Mucosa of gallbladder (tissue), 1 donor: Measurements from ENCODE around the gene PTBP1. TPM values are rescaled to one million over a fixed set of nuclear protein-coding genes. Genes with fewer than 3 reads are reported as not detected.
"Not testable (repeated sequence)": the region's sequence is repeated elsewhere in the genome, so short reads cannot be mapped to it uniquely, and the experiment has no call there.

Experiments
- DNase-seq: peaks from one replicate; pipeline ENCODE4 v3.0.0-alpha.2; 2020; ENCODE audit warnings: low spot score
- total RNA-seq: library from RNA; stranded (reverse); gene quantifications from one replicate; pipeline ENCODE4 v1.2.1, GENCODE V29; 2021
- donor health status: DM: no; HTN: no; CAD: no.

PTBP1 gene
- total RNA-seq, 1 donor from 2014 or later = 270 TPM

- DNase-seq = no peak
These were observed 13.0 kb downstream of the PTBP1 start for GRCh38 chr19:810077-810855.

DNA sequence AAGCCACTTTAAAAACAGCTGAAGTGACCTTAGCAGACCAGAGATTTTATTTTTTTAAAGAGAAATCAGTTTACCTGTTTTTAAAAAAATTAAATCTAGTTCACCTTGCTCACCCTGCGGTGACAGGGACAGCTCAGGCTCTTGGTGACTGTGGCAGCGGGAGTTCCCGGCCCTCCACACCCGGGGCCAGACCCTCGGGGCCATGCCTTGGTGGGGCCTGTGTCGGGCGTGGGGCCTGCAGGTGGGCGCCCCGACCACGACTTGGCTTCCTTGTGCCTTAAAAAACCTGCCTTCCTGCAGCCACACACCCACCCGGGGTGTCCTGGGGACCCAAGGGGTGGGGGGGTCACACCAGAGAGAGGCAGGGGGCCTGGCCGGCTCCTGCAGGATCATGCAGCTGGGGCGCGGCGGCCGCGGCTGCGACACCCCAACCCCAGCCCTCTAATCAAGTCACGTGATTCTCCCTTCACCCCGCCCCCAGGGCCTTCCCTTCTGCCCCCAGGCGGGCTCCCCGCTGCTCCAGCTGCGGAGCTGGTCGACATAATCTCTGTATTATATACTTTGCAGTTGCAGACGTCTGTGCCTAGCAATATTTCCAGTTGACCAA lies 13.7 kb downstream of the PTBP1 start:
- no peak for DNase-seq

DNA sequence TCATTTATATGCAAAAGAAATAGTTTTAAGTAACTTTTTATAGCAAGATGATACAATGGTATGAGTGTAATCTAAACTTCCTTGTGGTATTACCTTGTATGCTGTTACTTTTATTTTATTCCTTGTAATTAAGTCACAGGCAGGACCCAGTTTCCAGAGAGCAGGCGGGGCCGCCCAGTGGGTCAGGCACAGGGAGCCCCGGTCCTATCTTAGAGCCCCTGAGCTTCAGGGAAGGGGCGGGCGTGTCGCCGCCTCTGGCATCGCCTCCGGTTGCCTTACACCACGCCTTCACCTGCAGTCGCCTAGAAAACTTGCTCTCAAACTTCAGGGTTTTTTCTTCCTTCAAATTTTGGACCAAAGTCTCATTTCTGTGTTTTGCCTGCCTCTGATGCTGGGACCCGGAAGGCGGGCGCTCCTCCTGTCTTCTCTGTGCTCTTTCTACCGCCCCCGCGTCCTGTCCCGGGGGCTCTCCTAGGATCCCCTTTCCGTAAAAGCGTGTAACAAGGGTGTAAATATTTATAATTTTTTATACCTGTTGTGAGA lies 14.3 kb downstream of the PTBP1 start:
- DNase-seq = no peak

DNA sequence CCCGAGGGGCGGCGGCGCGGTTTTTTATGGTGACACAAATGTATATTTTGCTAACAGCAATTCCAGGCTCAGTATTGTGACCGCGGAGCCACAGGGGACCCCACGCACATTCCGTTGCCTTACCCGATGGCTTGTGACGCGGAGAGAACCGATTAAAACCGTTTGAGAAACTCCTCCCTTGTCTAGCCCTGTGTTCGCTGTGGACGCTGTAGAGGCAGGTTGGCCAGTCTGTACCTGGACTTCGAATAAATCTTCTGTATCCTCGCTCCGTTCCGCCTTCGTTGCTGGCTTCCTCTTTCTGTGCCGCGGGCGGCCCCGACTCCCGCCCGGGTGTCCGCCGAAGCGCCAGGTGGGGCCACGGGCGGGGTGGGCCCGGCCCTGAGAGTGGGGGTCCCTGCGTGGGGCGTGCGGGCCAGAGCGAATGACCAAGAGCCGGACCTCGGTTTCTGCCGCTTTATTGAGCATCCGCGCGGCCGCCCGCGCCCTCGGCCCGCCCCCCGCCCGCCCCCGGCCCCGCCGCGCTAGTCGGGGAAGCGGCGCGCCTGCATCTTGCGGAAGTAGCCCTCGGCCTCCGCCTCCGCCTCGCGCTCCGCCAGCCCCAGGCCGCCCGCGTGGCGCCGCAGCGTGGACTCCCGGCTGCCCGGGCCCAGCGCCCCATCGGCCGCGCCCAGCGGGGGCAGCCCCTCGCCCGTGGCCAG lies 14.9 kb downstream of the PTBP1 start:
- DNase-seq = no peak

DNA sequence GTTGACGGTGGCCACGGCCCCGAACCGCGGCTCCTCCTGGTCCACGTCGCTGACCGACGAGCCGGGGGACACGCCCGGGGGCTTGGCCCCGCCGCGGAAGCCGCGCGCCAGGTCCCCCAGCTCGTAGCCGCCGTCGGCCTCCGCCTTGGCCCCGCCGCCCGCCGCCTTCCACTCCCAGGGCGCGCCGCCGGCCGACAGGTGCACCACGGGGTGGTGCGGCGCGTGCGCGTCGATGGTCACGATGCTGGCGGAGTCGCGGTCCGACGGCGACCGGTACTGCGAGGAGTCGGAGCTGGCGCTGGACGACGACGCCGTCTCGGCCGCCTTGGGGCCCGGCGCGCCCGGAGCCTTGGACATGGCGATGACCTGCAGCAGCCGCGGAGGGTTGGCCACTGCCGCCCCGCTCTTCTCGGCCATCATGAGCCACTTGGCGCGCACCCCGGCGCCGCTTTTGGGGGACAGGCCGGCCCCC lies 15.5 kb downstream of the PTBP1 start:
- no peak for DNase-seq

DNA sequence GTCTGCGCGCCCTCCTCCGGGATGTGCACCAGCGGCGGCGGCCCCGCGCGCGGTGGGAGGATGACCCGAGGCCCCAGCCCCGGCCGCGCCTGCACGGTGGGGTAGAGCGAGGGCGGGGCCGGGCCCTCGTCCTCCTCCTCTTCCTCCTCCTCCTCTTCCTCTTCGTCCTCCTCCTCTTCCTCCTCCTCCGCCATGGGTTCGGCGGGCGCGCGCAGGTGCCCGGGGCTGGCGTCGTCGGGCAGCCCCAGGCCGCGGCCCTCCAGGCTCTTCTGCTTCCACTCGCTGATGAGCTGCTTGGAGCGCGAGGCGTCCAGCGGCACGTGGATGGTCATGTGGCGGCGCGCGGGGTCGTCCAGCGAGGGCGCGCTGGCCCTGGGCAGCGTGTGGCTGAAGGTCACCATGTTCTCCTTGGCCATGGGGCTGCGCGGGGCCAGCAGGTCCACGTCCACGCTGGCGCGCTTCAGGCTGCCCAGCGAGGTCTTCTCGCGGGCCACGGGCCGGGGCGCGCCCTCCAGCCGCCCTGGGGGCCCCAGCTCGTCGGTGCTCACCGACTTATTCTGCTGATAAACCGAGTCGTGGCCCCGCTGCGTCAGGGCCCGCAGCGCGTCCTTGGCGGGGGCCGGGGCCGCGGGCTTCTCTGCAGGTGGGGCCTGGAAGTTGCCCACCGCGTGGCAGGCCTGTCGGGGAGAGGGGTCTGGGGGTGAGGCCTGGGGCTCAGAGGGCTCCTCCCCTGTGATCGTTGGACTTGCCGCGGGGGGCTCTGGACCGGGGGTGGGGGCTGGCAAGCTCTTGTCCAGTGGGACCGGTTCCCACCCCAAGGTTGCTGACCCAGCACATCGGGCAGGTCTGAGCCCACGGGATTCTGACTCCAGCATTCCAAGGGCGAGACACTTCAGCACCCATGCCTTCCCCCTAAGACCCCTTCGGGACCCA lies 16.2 kb downstream of the PTBP1 start:
- no peak for DNase-seq

- DNase-seq = no peak
These were observed 17.2 kb downstream of the PTBP1 start for GRCh38 chr19:814152-815078.

DNA sequence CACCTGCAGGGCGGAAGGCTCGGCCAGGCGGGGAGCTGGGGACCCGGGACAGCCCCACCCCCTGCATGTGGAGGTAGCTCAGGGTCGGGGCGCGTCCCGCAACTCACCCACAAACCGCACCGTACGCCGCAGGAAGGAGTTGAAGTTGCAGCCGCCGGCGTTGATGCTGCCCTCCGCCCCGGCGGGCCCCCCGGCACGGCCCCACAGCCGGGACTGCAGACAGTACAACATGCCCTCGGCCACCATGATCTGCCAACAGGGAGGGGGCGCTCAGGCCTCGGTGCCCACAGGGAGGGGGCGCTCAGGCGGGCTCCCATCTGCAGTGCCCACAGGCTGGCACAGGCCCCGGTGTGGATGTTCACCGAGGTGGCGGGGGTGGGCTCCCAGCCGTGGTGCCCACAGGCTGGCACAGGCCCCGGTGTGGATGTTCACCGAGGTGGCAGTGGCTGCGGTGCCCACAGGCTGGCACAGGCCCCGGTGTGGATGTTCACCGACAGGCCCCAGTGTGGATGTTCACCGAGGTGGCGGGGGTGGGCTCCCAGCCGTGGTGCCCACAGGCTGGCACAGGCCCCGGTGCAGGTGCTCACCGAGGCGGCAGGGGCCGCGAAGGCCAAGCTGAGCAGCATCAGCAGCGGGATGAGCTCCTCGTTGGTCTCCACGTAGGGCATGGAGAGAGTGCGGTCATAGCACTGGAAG lies 18.0 kb downstream of the PTBP1 start:
- DNase-seq = no peak

GRCh38 chr19:815775-816499 lies 18.7 kb downstream of the PTBP1 start:
- no peak for DNase-seq

- DNase-seq = no peak
These were observed 19.2 kb downstream of the PTBP1 start for GRCh38 chr19:816500-816857.

DNA sequence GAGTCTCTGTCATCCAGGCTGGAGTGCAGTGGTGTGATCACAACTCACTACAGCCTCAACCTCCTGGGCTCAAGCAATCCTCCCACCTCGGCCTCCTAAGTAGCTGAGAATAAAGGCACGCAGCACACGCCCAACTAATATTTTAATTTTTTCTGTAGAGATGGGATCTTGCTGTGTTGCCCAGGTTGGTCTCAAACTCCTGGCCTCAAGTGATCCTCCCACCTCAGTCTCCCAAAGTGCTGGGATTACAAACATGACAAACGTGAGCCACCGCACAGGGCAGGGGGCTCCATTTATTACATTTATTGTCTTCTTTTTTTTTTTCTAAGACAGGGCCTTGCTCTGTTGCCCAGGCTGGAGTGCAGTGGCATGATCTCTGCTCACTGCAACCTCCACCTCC lies 23.0 kb downstream of the PTBP1 start:
- DNase-seq = not testable (repeated sequence)

- DNase-seq = no peak
These were observed 24.1 kb downstream of the PTBP1 start for GRCh38 chr19:821231-821824.

GRCh38 chr19:821825-822503 lies 24.7 kb downstream of the PTBP1 start, which contains the start of gene PLPPR3:
Gene PLPPR3, minus strand, starts transcription at chr19:821955. Its CDS starts 396 bp downstream, at chr19:821559.
- no peak for DNase-seq

- no peak for DNase-seq
These were observed 26.4 kb downstream of the PTBP1 start for GRCh38 chr19:823565-824121.

GRCh38 chr19:824885-825284 lies 27.6 kb downstream of the PTBP1 start:
- DNase-seq = no peak

DNA sequence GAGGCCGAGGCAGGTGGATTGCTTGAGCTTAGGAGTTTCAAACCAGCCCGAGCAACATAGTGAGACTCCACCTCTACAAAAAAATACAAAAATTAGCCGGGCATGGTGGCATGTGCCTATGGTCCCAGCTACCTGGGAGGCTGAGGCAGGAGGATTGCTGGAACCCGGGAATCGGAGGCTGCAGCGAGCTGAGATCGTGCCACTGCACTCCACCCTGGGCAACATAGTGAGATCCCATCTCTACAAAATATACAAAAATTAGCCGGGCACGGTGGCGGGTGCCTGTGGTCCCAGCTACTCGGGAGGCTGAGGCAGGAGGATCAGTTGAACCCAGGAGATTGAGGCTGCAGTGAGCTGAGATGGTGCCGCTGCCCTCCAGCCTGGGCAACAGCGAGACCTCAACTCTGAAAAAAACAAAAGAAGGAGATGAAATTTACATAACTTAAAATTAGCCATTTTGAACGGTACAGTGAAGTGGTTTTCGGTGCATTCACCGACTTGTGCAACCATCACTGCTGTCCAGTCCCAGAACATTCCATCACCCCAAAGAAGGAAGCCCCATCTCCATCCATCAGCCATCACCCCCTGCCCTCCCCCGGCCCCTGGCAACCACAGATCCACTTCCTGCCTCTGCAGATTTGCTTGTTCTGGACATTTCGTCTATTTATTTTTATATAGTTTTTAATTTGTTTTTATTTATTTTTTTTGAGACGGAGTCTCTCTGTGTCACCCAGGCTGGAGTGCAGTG lies 28.8 kb downstream of the PTBP1 start:
- DNase-seq = no peak

DNA sequence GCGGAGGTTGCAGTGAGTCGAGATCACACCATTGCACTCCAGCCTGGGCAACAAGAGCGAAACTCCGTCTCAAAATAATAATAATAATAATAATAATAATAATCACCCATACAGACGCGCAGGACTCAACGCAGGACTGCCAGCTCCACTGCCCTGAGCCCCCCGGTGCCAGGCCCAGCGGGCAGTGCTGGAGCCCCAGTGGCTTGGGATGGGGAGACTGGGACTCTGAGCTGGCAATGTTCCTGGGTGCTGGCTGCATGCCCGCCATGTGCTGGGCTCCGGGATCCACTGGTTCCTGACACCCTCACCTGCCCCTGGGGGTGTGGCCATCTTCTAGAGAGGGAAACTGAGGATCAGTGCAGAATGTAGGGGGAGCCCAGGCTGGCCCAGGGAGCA lies 30.1 kb downstream of the PTBP1 start:
- DNase-seq = no peak
